Stimulated activated CD4-positive, alpha-beta T cell treated with anti-CD3 and anti-CD28 coated beads, TNF-alpha, amount 100 ng/mL, for 4 hours (primary cell): ENCODE data around the gene PRAMEF18.
"Not testable (repeated sequence)": the region's sequence is repeated elsewhere in the genome, so short reads cannot be mapped to it uniquely, and the experiment has no call there.

Source experiments
- DNase-seq, 3 experiments: peaks; one replicate each; pipeline ENCODE4 v3.0.0-alpha.2; 2020; ENCODE audit warnings: low read depth in 3 of 3

PRAMEF18 gene

GRCh38 chr1:13201309-13201708 lies 24.6 kb downstream of the PRAMEF18 start, which contains the start of gene PRAMEF13:
PRAMEF13 (minus strand) TSS chr1:13201409; CDS start chr1:13199589, 1,820 bp downstream.
- not testable (repeated sequence) for DNase-seq
